ENCODE results near the gene CARD11. TPM values are rescaled to one million over a fixed set of nuclear protein-coding genes. Genes with fewer than 3 reads are reported as not detected.

Gene CARD11
- total and polyA plus RNA-seq, 8 donors, result 2.7 to 8.1 (median 3.9) TPM

GRCh38 chr7:2903682-2904162, 139.9 kb downstream of the CARD11 start:
- intact Hi-C loops (cut with DNase I), result no loop called here
- no peak for TF ChIP-seq CTCF (IDR thresholded peaks at IDR 0.05)
- ATAC-seq, result no peak

GRCh38 chr7:2897023-2897422, 146.6 kb downstream of the CARD11 start:
- no peak for TF ChIP-seq CTCF (IDR thresholded peaks at IDR 0.05)
- peaks cover 0 to 19% of the 10 kb centered on the region in 2 donors for H3K27me3 ChIP-seq
- ATAC-seq (no peak), DNase-seq (no peak)
- H3K4me1 ChIP-seq, result no peaks in the 10 kb centered on the region
- H3K9me3 ChIP-seq, result peaks cover 0 to 2% of the 10 kb centered on the region in 2 donors
- no peak overlapping the region for H3K4me3 ChIP-seq
- intact Hi-C loops (cut with DNase I), result no loop called here
- H3K27ac ChIP-seq, result no peak overlapping the region
- no peaks in the 10 kb centered on the region for H3K36me3 ChIP-seq

More at GRCh38 chr7:2903682-2904162, 139.9 kb downstream of the CARD11 start:
- Histone ChIP-seq H3K36me3 (no peaks in the 10 kb centered on the region), H3K27ac (no peak overlapping the region), H3K9me3 (peaks cover 0 to 5% of the 10 kb centered on the region in 2 donors), H3K27me3 (no peaks in the 10 kb centered on the region), H3K4me1 (no peaks in the 10 kb centered on the region), H3K4me3 (no peak overlapping the region)
- peak in 1 of 4 donors; percentile 53 for DNase-seq

- no peak for TF ChIP-seq CTCF (IDR thresholded peaks at IDR 0.05)
- peaks cover 0 to 2% of the 10 kb centered on the region in 2 donors for H3K9me3 ChIP-seq
- H3K4me1 ChIP-seq, result no peaks in the 10 kb centered on the region
- no peak for ATAC-seq
- no peak overlapping the region for H3K4me3 ChIP-seq
- no peak for DNase-seq
- no peaks in the 10 kb centered on the region for H3K36me3 ChIP-seq
- intact Hi-C loops (cut with DNase I), result no loop called here
- no peak overlapping the region for H3K27ac ChIP-seq
- peaks cover 0 to 19% of the 10 kb centered on the region in 2 donors for H3K27me3 ChIP-seq
Measured at GRCh38 chr7:2896131-2896530, 147.5 kb downstream of the CARD11 start.

GRCh38 chr7:2894118-2894940, 149.3 kb downstream of the CARD11 start:
- H3K4me3 ChIP-seq, result no peak overlapping the region
- intact Hi-C loops (cut with DNase I), result no loop called here
- no peak for ATAC-seq

More at GRCh38 chr7:2894118-2894940, 149.3 kb downstream of the CARD11 start:
- TF ChIP-seq CTCF (IDR thresholded peaks at IDR 0.05), result no peak
- no peak overlapping the region for H3K27ac ChIP-seq
- H3K4me1 ChIP-seq, result no peaks in the 10 kb centered on the region
- DNase-seq, result no peak
- H3K9me3 ChIP-seq, result peaks cover 0 to 2% of the 10 kb centered on the region in 2 donors
- no peaks in the 10 kb centered on the region for H3K36me3 ChIP-seq
- H3K27me3 ChIP-seq, result peaks cover 0 to 19% of the 10 kb centered on the region in 2 donors

All from left lung (tissue), 10 donors.